Activated CD4-positive, alpha-beta T cell treated with anti-CD3 and anti-CD28 coated beads, Interleukin-2, amount 50 U/mL, for 16 hours (primary cell): ENCODE results near the gene WDR31.

ENCODE experiments used
- DNase-seq: peaks from one replicate; pipeline ENCODE4 v3.0.0-alpha.2; 2020

The WDR31 gene

DNA sequence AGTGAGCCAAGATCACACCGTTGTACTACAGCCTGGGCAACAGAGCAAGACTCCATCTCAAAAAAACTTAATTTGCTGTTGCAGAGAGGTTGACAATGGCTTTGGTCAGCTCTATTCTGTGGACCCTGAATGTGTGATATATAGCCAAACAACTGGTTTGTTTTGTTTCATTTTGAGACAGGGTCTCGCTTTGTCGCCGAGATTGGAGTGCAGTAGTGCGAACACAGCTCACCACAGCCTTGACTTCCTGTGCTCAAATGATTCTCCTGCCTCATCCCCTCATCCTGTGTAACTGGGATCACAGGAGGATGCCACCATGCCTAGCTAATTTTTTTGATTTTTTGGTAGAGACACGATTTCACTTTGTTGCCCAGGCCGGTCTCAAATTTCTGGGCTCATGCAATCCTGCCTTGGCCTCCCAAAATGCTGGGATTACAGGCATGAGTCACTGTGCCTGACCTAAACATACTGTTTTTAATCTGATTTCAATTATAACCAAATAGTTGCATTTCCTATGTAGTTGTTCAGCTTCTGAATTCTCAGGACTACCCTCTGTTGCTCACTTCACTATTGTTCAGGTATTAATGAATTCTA, 46.7 kb downstream of the WDR31 start:
- peak; percentile 21 for DNase-seq

DNA sequence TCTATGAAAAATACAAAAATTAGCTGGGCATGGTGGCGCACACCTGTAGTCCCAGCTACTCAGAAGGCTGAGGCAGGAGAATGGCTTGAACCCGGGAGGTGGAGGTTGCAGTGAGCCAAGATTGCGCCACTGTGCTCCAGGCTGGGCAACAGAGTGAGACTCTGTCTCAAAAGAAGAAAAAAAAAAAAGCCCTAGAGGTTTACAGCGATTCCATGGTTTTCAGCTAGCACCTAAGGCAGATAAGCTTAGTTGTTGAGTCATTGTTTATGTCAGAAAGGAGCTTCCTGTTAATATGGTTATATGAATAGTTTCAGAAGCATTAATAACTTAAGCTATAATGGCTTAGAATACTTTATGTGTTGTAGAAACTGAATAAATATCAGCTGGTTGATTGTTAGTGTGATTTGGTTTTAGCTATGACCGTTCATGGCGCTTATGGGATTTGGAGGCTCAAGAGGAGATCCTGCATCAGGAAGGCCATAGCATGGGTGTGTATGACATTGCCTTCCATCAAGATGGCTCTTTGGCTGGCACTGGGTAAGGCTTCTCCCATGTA, 49.9 kb downstream of the WDR31 start:
- DNase-seq = no peak

DNA sequence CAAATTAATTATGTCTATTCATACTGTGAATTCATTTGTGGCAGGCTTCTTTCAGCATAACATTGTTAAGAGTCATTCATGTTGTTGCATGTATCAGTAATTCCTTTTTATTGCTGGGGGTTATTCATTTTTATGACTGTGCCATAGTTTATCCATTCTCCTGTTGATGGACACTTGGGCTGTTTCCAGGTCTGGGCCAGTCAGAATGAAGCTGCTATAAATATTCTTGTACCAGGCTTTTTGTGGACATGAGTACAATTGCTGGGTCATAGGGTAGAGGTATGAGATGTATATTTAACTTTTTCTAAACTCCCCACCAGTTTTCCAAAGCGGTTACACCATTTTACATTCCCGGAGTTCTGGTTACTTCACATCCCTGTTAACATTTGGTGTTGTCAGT, 51.0 kb downstream of the WDR31 start:
- DNase-seq = no peak

GRCh38 chr9:113281356-113281755, 58.7 kb downstream of the WDR31 start:
- no peak for DNase-seq

DNA sequence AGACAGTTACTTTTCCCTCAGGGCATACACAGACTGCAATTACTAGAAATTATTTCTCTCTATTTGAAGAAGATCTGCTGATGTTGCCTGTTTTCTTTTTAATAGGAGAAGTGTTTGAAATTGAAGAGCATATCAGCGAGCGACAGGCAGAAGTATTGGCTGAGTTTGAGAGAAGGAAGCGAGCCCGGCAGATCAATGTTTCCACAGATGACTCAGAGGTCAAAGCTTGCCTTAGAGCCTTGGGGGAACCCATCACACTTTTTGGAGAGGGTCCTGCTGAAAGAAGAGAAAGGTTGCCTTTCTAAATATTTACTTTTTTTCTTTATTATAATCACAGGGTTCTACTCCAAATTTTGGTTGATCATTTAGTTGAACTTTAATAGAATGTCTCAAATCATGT, 61.2 kb downstream of the WDR31 start:
- no peak for DNase-seq

DNA sequence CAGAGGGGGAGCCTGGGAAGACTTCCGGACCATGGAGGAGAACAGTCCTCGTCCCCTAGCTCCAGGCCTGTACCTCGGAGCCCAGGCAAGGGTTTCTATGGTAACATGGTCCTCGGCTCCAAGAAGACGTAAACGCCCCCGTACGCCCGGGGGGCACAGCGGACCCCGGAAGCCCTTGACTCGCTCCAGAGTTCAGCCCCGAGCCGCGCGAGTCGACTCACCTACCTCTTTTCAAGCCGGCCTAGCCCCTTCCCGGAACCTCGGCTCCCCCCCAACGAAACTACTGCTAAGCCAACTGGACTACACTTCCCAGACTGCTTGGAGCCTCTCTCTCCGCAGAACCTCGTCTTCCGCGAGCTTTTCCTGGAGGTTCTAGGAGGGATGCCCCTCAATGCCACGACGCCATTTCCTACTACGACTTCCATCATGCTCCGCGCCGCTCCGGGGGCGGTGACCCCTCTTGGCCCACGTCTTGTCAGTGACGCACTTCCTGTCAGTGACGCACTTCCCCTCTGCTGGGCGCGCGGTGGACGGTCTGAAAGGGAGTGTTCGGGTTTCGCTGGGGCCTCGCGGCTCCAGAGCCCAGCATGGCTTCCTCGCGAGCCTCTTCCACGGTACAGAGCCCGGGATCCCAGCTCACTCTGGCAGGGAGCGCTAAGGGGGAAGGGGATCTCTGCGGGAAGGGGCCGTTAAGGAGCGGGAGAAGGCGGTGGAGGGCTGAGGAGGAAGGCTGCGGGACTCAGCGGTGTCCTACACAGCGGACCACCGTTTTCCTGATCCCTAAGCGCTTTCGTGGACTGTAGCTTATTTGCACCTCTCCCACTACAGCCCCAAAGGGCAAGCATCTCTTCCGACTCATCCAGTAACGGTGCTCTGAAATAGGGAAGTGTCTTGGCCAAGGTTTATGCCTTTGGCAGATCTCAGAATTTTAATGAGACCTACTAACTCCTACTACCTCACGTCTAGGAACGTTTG, 64.6 kb downstream of the WDR31 start, which contains the start of the genes CDC26 and PRPF4:
Gene CDC26, minus strand, starts transcription at position 416 of the 975 bp plus-strand sequence. CDS start 3,065 bp downstream, outside the sequence.
Gene PRPF4, plus strand, starts transcription at position 502 of the 975 bp plus-strand sequence. Its CDS starts 86 bp downstream, at position 588.
- peak; percentile 97 for DNase-seq

GRCh38 chr9:113274474-113275156, 65.5 kb downstream of the WDR31 start:
- DNase-seq = peak; percentile 70

DNA sequence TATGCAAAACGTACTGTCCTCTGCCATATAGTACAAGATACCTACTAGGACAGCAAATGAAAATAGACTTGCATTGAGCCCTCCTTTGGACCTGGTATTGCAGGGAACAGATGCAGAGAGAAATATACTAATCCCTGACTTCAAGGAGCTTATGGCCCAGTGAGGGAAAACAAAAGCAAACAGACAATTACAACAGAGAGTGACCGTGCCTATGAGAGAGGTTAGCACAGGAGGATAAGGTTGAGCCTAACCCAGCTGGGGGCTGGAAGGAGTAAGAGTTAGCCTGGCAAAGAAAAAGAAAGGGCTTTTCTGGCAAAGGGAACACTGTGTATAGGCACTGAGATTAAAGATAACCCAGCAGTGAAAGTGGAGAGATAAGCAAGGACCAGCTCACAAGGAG, 70.2 kb downstream of the WDR31 start:
- no peak for DNase-seq

DNA sequence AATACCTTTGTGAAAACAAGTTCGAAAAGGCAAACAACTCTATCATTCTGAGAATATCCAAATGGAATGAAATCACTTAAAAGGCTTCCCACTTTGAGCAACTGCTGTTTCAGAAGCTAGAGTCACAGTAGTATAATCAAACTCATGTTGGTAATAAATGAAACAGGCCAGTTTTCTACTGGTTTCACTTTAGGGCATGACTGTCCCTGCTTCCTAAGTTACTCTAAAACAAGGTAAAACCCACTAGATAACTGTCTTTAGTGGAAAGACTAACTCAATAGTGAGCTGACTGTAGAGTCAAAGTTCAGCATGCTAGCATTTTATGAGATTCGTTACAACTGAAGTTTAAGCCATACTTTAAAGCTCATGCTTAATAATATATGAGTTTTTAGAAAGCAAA, 70.7 kb downstream of the WDR31 start:
- no peak for DNase-seq

DNA sequence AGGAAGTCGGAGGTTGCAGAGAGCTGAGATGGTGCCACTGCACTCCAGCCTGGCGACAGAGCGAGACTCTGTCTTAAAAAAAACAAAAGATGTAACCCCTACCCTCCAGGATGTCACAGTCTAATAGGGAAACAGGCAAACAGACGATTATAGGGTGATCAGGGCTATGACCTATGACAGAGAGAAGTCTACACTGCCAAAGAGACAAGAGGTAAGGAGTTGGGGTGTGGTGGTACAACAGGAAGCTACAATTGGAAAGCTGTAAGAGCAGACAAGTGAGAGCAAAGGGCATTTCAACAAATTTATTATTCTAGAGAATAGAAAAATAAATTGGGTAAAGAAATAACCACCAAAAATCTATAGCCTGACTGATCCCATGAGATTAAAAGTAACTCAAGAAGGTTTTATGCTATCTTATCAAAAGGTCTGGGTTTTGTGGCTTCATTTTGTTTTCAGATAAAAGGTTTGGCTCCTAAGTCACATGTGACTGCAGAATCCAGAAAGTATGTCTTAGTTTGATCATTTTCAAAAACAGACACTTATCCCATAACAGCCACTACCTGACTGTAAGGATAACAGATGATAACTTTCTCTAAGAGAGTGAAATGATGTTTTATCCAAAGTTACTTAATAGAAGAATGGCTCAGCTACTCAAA, 72.0 kb downstream of the WDR31 start:
- no peak for DNase-seq

DNA sequence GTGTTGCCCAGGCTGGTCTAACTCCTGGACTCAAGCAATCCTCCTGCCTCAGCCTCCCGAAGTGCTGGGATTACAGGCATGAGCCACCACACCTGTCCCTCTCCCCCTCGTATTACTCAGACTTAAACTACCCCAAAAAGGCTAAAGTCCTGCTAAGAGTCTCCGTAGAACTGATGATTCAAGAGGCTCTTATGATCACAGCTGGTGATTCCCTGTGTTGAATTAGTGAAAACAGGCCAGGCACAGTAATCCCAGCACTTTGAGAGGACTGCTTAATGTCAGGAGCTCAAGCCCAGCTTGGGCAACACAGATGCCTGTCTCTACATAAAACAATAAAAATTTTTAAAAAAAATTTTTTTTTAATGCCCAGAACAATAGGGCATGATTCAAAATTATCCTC, 73.9 kb downstream of the WDR31 start:
- DNase-seq = no peak
